Upper lobe of right lung (tissue), 1 donor: ENCODE data around the gene CDH5. TPM values are rescaled to one million over a fixed set of nuclear protein-coding genes. Genes with fewer than 3 reads are reported as not detected.

Experiments used
- ATAC-seq: fragments of 200-7000 bp; cut with Tn5 transposase; one replicate; pipeline ENCODE4 v1.9.1; 2020; ENCODE audit warnings: mild to moderate bottlenecking, moderate library complexity
- DNase-seq: peaks from one replicate; pipeline ENCODE4 v3.0.0-alpha.2; 2020
- H3K27ac ChIP-seq: fragments of 200-600 bp; one replicate; pipeline ENCODE4 v1.8.0; 2022
- H3K27me3 ChIP-seq: fragments of 200-600 bp; one replicate; pipeline ENCODE4 v1.8.0; 2022; ENCODE audit warnings: mild to moderate bottlenecking
- H3K36me3 ChIP-seq: fragments of 200-600 bp; one replicate; pipeline ENCODE4 v1.8.0; 2022
- H3K4me1 ChIP-seq: fragments of 200-600 bp; one replicate; pipeline ENCODE4 v1.8.0; 2022
- H3K4me3 ChIP-seq: fragments of 200-600 bp; one replicate; pipeline ENCODE4 v1.8.0; 2022; ENCODE audit warnings: mild to moderate bottlenecking
- H3K9me3 ChIP-seq: fragments of 200-600 bp; one replicate; pipeline ENCODE4 v1.8.0; 2022
- CTCF ChIP-seq: fragments of 200-600 bp; IDR thresholded peaks from one replicate; pipeline ENCODE4 v1.8.0; 2022; ENCODE audit warnings: antibody characterized with exemption
- intact Hi-C: fragments of 100-400 bp; cut with DNase I; formaldehyde crosslinking; loops from one replicate; pipeline ENCODE4 v1.11.0; 2022
- total RNA-seq: library from RNA; stranded (reverse); fragmentation: NEBNext Ultra II Directional; extraction: Animal tissue kit (Norgen Biotek cat#: 25700); gene quantifications from one replicate; pipeline ENCODE4 v1.2.1, GENCODE V29; 2021
- donor health status: DM: no; HTN: yes; CAD: no; lungs with severe emphysema.

Gene CDH5
- total RNA-seq, 1 donor from 2014 or later = 144 TPM

- DNase-seq (no peak), ATAC-seq (no peak)
- no peak overlapping the region for H3K27ac ChIP-seq
- H3K27me3 ChIP-seq = no peaks in the 10 kb centered on the region
- no peaks in the 10 kb centered on the region for H3K36me3 ChIP-seq
- no peaks in the 10 kb centered on the region for H3K9me3 ChIP-seq
- no peaks in the 10 kb centered on the region for H3K4me1 ChIP-seq
- no peak for TF ChIP-seq CTCF
- H3K4me3 ChIP-seq = no peak overlapping the region
- intact Hi-C loops = no loop called here
Measured at GRCh38 chr16:66438536-66438935, 72.0 kb downstream of the CDH5 start.

- H3K27ac ChIP-seq = no peak overlapping the region
- no peak for ATAC-seq
- H3K4me3 ChIP-seq = no peak overlapping the region
- no peak for TF ChIP-seq CTCF
- no peaks in the 10 kb centered on the region for H3K4me1 ChIP-seq
- H3K36me3 ChIP-seq = no peaks in the 10 kb centered on the region
- no peak for DNase-seq
- intact Hi-C loops = no loop called here
- no peaks in the 10 kb centered on the region for H3K9me3 ChIP-seq
- no peaks in the 10 kb centered on the region for H3K27me3 ChIP-seq
Measured at GRCh38 chr16:66439051-66439730, 72.7 kb downstream of the CDH5 start.

- Histone ChIP-seq H3K36me3 (no peaks in the 10 kb centered on the region), H3K27me3 (no peaks in the 10 kb centered on the region), H3K27ac (no peak overlapping the region), H3K9me3 (no peaks in the 10 kb centered on the region), H3K4me3 (no peak overlapping the region), H3K4me1 (no peaks in the 10 kb centered on the region)
- intact Hi-C loops = no loop called here
- DNase-seq (no peak), ATAC-seq (no peak)
- no peak for TF ChIP-seq CTCF
Measured at GRCh38 chr16:66440271-66440802, 73.8 kb downstream of the CDH5 start.

GRCh38 chr16:66440970-66441369 lies 74.5 kb downstream of the CDH5 start:
- intact Hi-C loops = no loop called here
- DNase-seq (no peak), ATAC-seq (no peak)
- Histone ChIP-seq H3K27ac (no peak overlapping the region), H3K9me3 (no peaks in the 10 kb centered on the region), H3K4me3 (no peak overlapping the region), H3K27me3 (no peaks in the 10 kb centered on the region), H3K36me3 (no peaks in the 10 kb centered on the region), H3K4me1 (no peaks in the 10 kb centered on the region)
- no peak for TF ChIP-seq CTCF

GRCh38 chr16:66441586-66442375 lies 75.3 kb downstream of the CDH5 start:
- DNase-seq = no peak
- no peaks in the 10 kb centered on the region for H3K9me3 ChIP-seq
- no peak overlapping the region for H3K27ac ChIP-seq
- H3K4me1 ChIP-seq = no peaks in the 10 kb centered on the region
- H3K4me3 ChIP-seq = no peak overlapping the region
- intact Hi-C loops = no loop called here
- H3K27me3 ChIP-seq = no peaks in the 10 kb centered on the region
- no peaks in the 10 kb centered on the region for H3K36me3 ChIP-seq
- ATAC-seq = no peak
- TF ChIP-seq CTCF = no peak
